SKM-1 treated with dmso at 0.1 percent for 144 hours (cell line): ENCODE measurements around the gene MKI67.
A peak's percentile ranks its signal among the peaks of the same experiment; 100 is the strongest.

Experiments
- DNase-seq: peaks from one replicate; lab custom pipeline; 2025; ENCODE audit not compliant: unreplicated experiment; lab: John Stamatoyannopoulos, UW

MKI67 gene

DNA sequence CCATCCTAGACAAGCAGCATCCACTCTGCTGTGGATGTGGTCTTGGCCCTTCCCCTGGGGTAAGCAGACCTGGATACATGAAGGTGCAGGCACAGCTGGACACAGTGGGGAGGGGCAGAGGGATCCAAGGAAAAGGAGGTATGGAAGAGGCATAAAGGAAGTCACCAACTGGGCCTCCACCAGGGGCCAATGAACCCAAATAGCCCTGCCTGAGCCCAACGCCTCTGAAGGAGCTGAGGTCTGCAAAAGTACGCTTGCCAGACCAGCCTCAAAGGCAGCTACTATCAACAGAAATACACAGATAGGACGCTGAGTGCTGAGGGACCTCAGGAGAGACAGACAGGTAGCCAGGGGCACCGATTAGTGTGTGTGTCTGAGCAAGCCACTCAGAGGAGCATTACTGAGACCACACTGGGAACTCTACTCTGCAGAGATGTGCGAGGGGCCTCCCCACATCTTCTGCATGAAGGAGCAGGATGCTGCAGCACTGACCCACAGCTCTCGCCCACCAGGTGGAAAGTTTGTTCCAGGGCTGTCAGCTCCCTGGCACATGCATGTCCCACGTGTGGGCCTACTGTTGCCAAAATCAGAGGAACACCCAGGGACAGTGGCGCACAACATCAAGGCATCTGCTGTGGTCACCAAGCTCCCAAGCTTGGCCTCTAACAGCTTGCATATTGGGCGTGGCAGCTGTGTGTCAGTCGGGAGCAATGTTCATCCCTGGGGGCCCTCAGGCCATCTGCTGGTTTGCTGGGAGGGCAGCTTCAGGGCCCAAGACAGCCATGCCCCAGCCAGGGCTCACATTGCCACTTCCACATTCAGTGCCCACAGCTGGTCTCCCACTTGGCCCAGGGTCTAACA is 40.0 kb downstream of the MKI67 start:
- DNase-seq, result no peak

DNA sequence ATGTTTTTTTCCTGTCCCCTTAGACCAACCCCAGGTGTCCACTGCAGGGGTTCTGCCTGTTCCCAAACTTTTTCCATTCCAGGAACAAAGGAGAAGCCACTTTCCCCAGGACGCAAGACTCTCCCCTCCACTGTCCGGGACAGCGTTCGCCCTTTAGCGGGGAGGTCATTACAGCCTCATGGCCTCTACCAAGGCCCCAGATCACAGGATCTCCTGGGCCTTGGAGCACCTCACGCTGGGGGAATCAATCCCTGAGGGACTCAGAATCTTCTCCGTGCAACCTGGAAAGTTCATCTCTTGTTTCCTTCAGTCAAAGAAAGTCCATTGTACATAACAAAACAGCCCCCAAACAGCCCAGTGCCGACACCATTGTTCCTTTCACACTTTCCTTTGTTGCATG is 41.2 kb downstream of the MKI67 start:
- no peak for DNase-seq

DNA sequence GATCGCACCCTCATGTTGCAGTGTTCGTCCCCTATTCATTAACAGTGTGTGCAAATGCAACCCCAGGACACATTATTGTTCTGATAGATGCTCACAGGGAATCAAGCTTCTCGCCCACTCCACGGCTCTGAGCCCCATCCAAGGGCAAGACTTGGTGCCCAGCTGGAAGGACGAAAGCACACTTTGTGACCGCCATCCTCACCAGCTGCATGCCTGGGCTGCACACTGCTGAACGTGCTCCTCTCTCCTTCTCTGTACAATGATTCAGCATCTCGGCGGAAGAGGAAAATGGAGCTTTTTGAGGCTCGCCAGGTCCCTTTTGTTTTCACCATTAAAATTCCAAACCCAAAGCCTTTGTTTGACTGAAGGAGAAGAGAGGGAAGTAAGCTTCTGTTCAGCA is 41.9 kb downstream of the MKI67 start:
- DNase-seq, result no peak

DNA sequence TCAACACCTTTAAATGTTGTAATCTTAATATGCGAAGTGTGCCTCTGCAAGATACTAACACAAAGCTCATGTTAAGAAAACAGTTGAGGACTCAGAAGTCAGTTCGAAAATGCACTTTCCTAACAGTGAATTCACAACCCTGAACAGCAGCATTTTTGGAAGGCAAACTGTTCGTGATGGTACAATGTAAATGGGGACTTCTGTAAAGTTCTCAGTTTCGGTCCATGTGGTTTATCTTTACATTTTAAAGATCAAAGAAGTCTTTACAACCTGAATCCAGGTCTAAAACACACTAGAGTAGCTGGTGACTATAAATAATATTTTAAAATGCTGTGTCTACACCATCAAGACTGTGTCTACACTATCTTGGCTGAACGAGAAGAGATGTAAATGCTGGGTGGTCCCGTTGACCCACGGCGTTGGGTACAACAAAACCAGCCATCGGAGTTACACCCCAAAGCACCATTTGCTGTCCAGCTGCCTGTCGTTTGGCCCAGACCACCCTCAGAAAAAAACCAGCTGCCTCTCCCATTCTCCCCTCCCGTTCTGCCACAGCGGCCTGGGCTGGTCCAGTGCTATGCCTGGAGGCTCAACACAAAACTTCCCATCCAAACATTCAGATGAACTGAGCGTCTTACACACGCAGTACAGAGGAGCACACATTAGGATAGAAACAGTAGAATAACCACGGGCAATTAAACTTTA is 42.9 kb downstream of the MKI67 start:
- no peak for DNase-seq

DNA sequence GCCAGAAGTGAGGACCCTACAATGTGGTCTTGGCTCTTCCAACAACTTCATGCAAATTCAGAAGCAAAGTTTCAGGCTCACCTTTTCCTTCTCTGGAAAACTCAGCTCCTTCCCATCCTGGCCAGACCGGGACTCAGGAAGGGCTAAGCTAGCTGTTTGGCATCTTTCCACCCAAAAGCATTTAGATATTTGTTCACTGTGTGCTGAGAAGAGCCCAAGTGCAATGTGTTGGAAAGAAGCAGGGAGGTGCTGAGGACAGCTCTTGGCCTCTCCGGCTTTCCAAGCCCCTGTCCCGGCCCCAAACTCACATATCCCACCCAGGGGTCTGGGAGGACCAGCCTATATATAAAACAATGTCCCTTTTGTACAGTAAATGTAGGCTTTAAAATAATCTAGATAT is 44.5 kb downstream of the MKI67 start:
- DNase-seq, result no peak

DNA sequence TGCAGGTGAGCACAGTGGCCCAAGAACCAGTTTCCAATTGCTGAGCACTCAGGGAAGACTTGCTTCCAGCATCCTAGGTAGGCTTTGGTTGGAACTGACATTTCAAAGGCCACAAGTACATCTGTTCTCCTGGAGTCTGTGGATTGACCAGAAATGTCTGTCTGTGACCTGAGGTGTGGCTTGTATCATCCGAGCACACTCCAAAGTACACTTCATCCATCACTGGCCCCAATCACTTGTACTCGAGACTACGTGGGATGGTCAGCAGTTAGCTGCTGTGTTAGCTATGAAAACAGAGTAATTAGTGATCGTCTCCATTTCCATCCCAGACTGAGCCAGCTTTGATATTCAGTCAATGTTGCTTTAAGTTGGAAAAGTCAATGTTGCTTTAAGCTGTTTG is 45.0 kb downstream of the MKI67 start:
- no peak for DNase-seq

DNA sequence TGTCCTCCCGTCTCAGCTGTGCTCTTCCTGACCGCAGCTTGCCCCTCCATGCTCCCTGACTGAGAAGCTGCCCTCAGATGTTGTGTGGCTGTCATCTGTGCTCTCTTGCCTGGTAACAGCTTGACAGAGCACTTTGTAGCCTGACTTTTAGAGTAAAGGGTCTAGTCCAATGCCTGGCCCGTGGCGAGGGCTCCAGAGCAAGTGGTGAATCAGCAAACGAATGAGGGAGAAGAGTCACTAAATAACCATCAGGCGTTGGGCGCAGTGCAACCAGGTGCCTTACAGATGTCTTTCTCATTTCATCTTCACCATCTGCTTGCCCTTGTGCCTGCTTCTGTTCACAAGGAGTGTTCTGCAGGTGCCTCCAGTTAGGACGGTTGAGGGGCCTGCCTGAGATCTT is 45.6 kb downstream of the MKI67 start:
- no peak for DNase-seq

DNA sequence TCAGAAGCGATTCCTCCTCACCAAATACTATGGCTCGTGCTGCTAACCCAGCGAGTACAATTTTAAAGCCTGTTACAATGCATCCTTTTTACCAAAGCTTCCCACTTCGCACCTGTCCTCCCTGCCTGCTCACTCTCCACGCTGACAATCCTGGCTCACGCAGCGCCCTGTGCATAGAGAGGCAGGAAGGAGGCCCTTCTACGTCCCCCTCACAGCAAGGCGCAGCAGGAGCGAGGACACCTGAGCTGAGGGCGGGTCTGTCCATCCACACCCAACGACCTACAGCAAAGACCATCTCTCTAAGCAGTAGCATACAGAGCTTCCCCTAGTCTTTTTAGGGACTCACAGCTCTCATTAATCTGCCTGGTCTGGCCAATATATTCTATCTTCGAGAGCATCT is 46.0 kb downstream of the MKI67 start:
- DNase-seq, result no peak

DNA sequence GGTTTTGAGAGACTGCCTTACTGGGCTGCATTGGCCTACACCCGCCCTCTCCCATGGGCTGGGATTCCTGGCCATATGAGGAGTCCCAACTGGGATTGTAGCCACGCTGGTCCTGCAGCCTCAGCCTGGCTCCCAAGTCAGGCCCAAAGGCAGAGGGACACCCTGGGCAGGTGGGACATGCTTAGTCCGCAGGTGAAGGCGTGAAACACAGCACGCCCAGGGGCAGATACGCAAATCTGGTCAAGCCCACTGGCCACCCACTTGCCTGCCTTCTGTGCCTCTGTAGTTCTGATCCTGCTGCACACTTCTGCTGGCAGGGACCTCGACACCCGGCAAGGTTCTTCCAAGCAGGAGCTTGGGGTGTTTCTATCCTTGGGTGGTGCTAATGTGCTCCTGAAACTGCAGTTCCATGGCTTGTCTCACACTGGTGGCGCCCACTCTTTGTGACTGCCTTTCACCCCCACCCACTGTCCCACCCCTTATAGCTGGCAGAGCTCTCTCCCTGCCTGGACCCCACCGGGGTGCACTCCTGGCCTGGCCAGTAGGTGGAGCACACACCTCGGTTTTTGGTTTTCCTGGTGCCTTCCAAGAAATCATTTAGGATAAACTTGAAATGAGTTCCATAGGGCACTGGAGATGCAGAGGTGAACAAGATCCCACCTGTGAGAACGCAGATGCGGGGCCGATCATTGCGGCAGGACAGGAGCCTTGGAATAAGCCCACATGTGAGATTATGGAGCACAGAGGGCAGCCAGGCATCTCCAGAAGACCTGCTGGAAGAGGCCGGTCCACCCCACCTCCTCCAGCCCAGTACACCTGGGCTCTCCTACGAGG is 47.9 kb downstream of the MKI67 start:
- DNase-seq, result peak; percentile 14

DNA sequence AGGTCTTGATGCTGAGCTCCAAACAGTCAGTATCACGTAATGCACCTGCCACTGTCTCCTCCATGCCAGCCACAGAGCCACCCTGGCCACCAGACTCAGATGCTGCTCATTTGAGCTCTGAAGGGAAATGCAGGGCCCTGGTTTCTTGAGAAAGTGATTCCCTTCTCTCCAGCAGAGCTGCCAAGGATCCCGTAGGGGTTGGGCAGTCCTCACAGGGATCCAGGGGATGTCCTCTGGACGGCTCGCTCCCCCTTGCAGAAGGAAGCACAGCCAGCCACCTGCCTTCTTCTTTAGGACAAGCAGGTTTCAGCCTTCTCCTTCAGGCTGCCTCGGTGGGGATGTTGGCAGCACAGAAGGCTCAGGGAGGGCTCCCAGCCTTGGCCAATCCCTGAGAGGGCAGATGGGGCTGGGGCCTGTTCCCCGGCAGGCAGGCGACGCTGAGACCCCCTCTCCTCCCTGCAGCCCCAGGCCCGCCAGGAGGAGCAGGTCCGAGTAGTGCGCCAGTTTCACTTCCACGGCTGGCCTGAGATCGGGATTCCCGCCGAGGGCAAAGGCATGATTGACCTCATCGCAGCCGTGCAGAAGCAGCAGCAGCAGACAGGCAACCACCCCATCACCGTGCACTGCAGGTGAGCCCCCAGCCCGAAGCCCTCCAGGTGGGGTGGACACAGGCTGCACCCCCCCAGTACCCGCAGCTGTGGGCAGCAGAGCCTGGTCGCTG is 48.9 kb downstream of the MKI67 start:
- DNase-seq, result no peak

DNA sequence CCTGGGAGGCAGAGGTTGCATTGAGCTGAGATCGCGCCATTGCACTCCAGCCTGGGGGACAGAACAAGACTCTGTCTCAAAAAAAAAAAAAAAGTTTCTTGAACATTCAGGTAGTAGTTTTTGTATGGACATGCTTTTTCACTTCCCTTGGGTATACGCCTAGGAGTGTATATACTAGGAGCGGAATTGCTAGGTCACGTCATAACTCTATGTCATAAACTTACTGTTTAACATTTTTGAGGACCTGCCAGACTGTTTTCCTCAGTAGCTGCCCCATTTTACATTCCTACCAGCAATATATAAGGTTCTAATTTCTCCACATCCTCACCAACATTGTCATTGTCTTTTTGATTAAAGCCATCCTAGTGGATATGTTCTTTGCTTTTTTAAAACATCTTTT is 51.6 kb downstream of the MKI67 start:
- DNase-seq, result no peak

DNA sequence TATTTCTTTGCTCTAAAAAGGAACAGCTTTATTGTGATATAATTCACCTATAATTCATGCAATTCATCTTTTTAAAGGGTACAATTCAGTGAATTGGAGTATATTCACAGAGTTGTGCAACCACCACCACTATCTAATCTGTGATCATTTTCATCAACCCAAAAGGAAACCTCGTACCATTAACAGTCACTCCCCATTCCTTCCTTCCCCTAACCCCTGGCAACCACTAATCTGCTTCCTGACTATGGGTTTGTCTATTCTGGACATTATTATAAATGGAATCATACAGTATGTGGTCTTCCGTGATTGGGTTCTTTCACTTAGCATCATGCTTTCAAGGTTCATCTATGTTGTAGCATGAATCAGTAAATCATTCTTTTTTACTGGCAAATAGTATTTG is 52.3 kb downstream of the MKI67 start:
- no peak for DNase-seq

DNA sequence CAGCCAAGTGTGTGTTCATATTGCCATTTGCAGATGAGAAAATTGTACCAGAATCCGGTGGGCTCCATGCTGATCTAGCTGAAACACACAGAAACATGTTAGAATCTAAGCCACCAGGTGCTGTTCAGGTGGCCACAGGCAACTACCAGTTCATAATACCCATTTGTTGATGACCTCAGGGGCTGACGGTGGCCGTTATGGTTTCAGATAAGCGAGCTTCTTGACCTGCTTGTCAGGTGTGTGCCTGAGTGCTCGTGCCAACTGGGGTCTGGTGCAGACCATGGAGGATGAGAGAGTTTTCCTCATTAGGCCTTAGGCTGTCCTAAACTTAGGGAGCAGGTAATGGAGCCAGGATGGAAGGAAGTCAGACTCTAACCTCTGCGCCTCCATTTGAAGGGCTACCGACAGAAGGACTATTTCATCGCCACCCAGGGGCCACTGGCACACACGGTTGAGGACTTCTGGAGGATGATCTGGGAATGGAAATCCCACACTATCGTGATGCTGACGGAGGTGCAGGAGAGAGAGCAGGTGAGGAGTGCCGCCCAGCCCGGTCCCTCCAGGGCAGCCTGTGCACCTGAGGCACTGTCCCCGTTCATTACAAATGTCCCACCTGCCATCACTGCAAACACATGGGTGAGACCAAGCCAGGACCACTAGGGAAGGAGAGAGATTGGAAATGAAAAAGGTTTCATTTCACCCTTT is 53.1 kb downstream of the MKI67 start:
- no peak for DNase-seq

DNA sequence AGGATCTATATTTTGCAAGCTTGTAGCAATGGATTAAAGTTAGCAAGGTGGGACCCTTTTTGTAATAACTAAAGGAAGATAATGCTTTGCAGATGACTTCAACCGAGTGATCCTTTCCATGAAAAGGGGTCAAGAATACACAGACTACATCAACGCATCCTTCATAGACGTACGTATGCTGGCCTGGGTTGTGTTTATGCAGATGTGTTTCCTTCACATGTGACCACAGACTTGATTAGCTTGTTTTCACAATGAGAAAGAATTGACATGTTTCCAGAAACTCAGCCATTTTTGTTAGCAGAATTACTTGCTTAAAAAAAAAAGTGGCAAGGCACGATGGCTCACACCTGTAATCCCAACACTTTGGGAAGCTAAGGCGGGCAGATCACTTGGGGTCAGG is 54.2 kb downstream of the MKI67 start:
- DNase-seq, result no peak

DNA sequence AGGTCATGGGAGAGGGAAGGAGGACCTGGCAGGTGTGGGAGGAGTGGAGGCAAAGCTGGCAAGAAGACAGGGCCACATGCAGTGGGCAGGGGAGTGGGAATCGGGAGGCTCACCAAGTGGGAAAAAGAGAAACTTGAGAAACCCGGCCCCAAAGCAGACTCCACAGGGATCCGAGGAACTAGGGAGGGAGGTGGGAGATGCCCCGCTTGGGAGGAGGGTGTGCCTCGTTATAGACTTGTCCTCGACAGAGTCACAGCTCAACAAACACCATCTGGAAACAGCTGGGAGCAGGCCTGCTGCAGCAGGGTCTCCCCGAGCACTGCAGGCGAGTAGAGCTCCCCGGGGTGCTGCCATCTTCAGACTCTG is 54.8 kb downstream of the MKI67 start:
- no peak for DNase-seq

DNA sequence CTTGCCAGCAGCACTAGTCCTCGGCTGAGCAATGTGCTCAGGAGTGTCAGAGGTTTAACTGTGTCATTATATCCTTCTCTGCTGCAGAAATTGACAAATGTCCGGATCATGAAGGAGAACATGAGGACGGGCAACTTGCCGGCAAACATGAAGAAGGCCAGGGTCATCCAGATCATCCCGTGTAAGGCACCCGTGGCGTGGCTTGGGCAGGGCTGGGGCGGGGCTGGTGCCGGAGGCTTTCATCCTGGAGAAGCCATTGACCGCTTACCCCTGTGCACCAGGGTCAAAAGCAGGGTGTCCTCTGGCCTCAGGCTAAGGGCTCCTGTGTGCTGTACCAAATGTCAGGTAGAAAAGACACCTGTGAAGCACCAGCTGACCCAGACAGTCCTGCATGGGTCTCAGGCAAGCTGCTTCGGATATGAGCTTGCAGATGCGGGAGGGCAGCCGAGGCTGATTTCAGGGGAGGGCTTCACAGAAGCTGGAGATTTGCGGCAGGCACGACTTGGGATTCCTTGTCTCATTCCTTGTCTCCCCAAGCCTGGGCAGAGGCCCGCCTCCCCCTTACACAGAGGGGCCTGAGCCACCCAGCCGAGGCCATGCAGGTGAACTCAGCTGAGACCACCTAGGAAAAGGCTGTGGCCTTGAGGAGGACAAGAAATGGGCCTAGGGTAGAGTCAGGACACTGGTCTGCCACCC is 55.4 kb downstream of the MKI67 start:
- DNase-seq, result no peak

DNA sequence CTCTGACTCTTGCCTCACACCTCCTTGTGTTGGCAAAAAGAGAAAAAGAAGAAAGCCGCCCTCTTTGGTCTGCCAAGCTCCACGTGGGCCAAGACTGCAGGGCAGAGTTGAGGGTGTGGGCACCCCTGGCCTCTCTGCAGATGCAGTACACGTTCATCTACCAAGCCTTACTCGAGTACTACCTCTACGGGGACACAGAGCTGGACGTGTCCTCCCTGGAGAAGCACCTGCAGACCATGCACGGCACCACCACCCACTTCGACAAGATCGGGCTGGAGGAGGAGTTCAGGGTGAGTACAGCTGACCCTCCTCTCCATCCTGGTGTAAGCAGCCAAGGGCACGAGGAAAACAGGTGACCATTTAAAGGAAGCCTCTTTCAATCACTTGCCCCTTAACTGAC is 56.1 kb downstream of the MKI67 start:
- DNase-seq, result no peak

DNA sequence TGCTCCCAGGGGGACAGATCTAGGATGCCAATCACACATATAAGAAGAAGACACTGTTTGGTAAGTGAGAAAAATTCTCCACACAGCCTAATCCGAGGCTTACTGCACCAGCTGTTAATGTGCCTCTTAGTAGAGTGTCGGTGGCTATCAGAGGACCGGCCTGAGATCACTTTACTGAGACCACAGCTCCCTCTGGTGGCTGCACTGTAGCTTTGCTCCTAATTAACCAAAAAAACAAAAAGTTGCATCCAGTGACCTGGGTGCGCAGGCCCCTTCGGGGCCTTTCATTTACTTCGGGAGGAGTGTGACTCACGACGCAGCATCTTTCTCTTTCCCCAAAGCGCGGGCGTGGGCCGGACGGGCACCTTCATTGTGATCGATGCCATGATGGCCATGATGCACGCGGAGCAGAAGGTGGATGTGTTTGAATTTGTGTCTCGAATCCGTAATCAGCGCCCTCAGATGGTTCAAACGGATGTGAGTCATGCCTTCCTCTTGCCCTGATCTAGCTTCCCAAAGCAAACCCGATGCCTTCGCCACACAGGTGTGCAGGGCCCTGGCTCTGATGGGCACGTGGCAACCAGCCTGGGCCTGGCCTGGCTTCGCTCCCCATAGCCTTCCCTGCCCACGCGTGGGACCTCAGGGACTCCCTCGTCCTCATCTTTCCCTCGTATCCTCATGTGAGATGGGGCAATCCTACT is 56.7 kb downstream of the MKI67 start:
- peak; percentile 59 for DNase-seq
